Liver (tissue), 9 donors: ENCODE results near the gene C2CD4C. TPM values are rescaled to one million over a fixed set of nuclear protein-coding genes. Genes with fewer than 3 reads are reported as not detected.

Experiments
- DNase-seq: peaks from one replicate; pipeline ENCODE4 v3.0.0-alpha.2; 2017; ENCODE audit warnings: low spot score
- H3K27ac ChIP-seq, 2 donors: one replicate each; pipeline ENCODE4 v1.7.0; 2013; ENCODE audit warnings: inconsistent platforms in 2 of 2, low read length in 2 of 2, control low read depth in 1 of 2, low read depth in 1 of 2, mild to moderate bottlenecking in 1 of 2
- H3K27me3 ChIP-seq, 4 donors: one replicate each; pipeline versions ENCODE4 v1.6.1 to v1.7.0; 2013; ENCODE audit warnings: low read length in 3 of 4, inconsistent platforms in 1 of 4, mild to moderate bottlenecking in 1 of 4, moderate library complexity in 1 of 4; ENCODE audit not compliant: control insufficient read depth in 4 of 4, insufficient read depth in 4 of 4
- H3K36me3 ChIP-seq, 4 donors: one replicate each; pipeline versions ENCODE4 v1.6.1 to v1.7.0; 2013; ENCODE audit warnings: low read length in 3 of 4, mild to moderate bottlenecking in 3 of 4, low read depth in 1 of 4, moderate library complexity in 1 of 4; ENCODE audit not compliant: control insufficient read depth in 4 of 4, insufficient read depth in 3 of 4
- H3K4me1 ChIP-seq, 4 donors: one replicate each; pipeline versions ENCODE4 v1.6.1 to v1.7.0; 2013; ENCODE audit warnings: low read length in 3 of 4, mild to moderate bottlenecking in 3 of 4, moderate library complexity in 1 of 4; ENCODE audit not compliant: control insufficient read depth in 4 of 4, insufficient read depth in 4 of 4
- H3K4me3 ChIP-seq, 3 donors: one replicate each; pipeline versions ENCODE4 v1.6.1 to v1.7.0; 2013; ENCODE audit warnings: low read length in 3 of 3, control low read depth in 1 of 3, low read depth in 1 of 3, mild to moderate bottlenecking in 1 of 3
- H3K9ac ChIP-seq, 2 donors: one replicate each; pipeline ENCODE4 v1.7.0; 2013; ENCODE audit warnings: low read length in 2 of 2, mild to moderate bottlenecking in 2 of 2, moderate library complexity in 2 of 2, control low read depth in 1 of 2, low read depth in 1 of 2
- H3K9me3 ChIP-seq, 4 donors: one replicate each; pipeline versions ENCODE4 v1.6.1 to v1.7.0; 2013; ENCODE audit warnings: low read length in 3 of 4; ENCODE audit not compliant: control insufficient read depth in 4 of 4
- FOXA1 ChIP-seq: IDR thresholded peaks from 2 replicates; pipeline ENCODE4 v1.6.1; 2016; ENCODE audit warnings: antibody characterized with exemption
- FOXA2 ChIP-seq: IDR thresholded peaks from 2 replicates; pipeline ENCODE4 v1.6.1; 2016; ENCODE audit warnings: antibody characterized with exemption
- HNF4A ChIP-seq, 2 donors: conservative IDR thresholded peaks; 2 replicates each; pipeline ENCODE4 v1.6.1; 2016; ENCODE audit warnings: antibody characterized with exemption in 2 of 2, mild to moderate bottlenecking in 2 of 2
- JUND ChIP-seq, 2 donors: IDR thresholded peaks; 2 replicates each; pipeline ENCODE4 v1.6.1; 2016; ENCODE audit warnings: antibody characterized with exemption in 2 of 2
- NR2F2 ChIP-seq: IDR thresholded peaks from 2 replicates; pipeline ENCODE4 v1.6.1; 2016; ENCODE audit warnings: antibody characterized with exemption
- SP1 ChIP-seq: IDR thresholded peaks from 2 replicates; pipeline ENCODE4 v1.6.1; 2018; ENCODE audit warnings: antibody characterized with exemption, mild to moderate bottlenecking
- TAF1 ChIP-seq: conservative IDR thresholded peaks from 2 replicates; pipeline ENCODE4 v1.6.1; 2016; ENCODE audit warnings: antibody characterized with exemption, mild to moderate bottlenecking
- WGBS: extraction: QIAGEN DNeasy Blood & Tissue Kit; methylation state at CpG from one replicate; pipeline ENCODE4 v1.1.7; 2013; 5-methylcytosine and 5-hydroxymethylcytosine counted together
- polyA plus RNA-seq, 2 donors: library from polyadenylated mRNA; stranded (reverse) in 1 of 2; unstranded in 1 of 2; fragments of 200-250 nt in 1 of 2; fragments of >200 nt in 1 of 2; fragmentation: Nextera tagmentation in 1 of 2; extraction: Ambion mirVana in 1 of 2; gene quantifications; one replicate each; pipeline versions ENCODE4 v1.2.1 to v1.2.3, GENCODE V29; 2013 to 2015
- total RNA-seq, 2 donors: library from RNA; depleted of rRNA; stranded (reverse); fragments of >200 nt; gene quantifications; one replicate each; pipeline ENCODE4 v1.2.3, GENCODE V29; 2014
- TF ChIP-seq, protein P1 (sequence below): IDR thresholded peaks from 2 replicates; pipeline ENCODE4 v1.6.1; 2016; ENCODE audit warnings: antibody characterized with exemption, mild to moderate bottlenecking
- TF ChIP-seq, protein P2 (sequence below): IDR thresholded peaks from 2 replicates; pipeline ENCODE4 v1.6.1; 2016; ENCODE audit warnings: antibody characterized with exemption
- TF ChIP-seq, protein P3 (sequence below): IDR thresholded peaks from 2 replicates; pipeline ENCODE4 v1.6.1; 2016; ENCODE audit warnings: antibody characterized with exemption
- TF ChIP-seq, protein P4 (sequence below): IDR thresholded peaks from 2 replicates; pipeline ENCODE4 v1.6.1; 2016; ENCODE audit warnings: antibody characterized with exemption
- donor health status: healthy.
- donor health status: healthy.
- donor health status: healthy.
- donor health status: healthy.
- donor health status: healthy.

Gene C2CD4C
- total and polyA plus RNA-seq, 4 donors = 0.08 to 0.42 (median 0.19) TPM

DNA sequence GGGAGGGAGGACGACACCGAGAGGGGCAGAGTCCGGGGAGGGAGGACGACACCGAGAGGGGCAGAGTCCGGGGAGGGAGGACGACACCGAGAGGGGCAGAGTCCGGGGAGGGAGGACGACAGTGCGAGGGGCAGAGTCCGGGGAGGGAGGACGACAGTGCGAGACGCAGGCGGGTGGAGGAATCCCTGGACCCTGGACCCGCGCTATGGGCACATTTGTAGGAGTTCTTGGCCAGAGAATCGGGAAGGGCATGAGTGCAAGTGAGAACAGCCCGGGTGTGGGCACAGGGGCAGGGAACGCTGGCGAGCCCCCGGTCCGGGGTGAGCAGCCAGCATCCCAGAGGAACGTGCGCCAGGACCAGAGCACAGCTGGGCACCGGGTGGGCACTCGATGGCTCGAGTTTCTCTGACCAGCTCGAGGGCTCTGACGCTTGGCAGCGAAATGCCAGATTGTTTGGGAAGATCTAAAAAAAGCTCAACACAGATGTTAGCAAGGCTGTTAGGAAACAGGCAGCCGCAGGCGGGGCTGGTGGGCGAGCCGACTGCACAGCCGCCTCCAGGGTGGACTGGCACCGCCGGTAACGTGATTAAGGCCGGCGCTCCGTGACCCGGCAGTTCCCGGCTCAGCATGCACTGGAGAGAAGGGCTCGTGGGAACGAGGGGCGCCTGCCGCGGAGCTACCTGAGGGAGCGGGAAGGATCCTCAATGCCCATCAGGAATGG lies 17.9 kb upstream of the C2CD4C start:
- Histone ChIP-seq H3K36me3 (peaks cover 1 to 27% (median 9%) of the 10 kb centered on the region in 4 donors), H3K4me3 (no peak overlapping the region)
- WGBS = 91% methylated on average over 47 of the region's 51 CpGs

DNA sequence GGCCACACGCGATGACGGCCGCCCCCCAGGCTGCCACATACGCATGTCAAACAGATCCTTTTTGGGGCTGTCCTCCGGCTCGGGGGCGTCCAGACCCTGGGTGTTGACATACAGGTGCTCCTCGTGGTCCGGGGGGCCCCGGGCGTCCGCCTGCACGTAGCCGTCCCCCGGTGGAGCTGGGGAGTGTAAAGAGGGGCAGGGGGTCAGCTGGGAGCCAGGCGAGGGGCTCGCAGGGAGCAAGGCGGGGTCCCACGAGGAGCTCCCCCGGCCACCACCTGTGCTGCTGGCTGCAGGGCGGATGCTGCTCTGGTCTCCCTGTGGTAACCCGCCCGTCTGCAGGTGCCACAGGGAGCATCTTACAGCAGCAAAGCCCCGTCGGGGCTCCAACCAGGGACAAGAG lies 16.1 kb upstream of the C2CD4C start:
- 95% methylated on average over 26 of the region's 26 CpGs for WGBS
- no peak overlapping the region for H3K27ac ChIP-seq
- no peak for TF ChIP-seq FOXA1
- no peaks in the 10 kb centered on the region for H3K9me3 ChIP-seq
- H3K27me3 ChIP-seq = no peaks in the 10 kb centered on the region
- H3K36me3 ChIP-seq = peaks cover 4 to 24% (median 10%) of the 10 kb centered on the region in 4 donors
- H3K4me1 ChIP-seq = no peaks in the 10 kb centered on the region
- no peak for DNase-seq
- no peak overlapping the region for H3K4me3 ChIP-seq
- H3K9ac ChIP-seq = no peak overlapping the region

More for the DNA sequence above, 17.9 kb upstream of the C2CD4C start:
- H3K27me3 ChIP-seq = no peaks in the 10 kb centered on the region
- H3K4me1 ChIP-seq = no peaks in the 10 kb centered on the region
- H3K27ac ChIP-seq = no peak overlapping the region
- H3K9ac ChIP-seq = no peak overlapping the region
- no peak for DNase-seq
- no peaks in the 10 kb centered on the region for H3K9me3 ChIP-seq
- TF ChIP-seq TAF1 = no peak
- TF ChIP-seq, protein P1, sequence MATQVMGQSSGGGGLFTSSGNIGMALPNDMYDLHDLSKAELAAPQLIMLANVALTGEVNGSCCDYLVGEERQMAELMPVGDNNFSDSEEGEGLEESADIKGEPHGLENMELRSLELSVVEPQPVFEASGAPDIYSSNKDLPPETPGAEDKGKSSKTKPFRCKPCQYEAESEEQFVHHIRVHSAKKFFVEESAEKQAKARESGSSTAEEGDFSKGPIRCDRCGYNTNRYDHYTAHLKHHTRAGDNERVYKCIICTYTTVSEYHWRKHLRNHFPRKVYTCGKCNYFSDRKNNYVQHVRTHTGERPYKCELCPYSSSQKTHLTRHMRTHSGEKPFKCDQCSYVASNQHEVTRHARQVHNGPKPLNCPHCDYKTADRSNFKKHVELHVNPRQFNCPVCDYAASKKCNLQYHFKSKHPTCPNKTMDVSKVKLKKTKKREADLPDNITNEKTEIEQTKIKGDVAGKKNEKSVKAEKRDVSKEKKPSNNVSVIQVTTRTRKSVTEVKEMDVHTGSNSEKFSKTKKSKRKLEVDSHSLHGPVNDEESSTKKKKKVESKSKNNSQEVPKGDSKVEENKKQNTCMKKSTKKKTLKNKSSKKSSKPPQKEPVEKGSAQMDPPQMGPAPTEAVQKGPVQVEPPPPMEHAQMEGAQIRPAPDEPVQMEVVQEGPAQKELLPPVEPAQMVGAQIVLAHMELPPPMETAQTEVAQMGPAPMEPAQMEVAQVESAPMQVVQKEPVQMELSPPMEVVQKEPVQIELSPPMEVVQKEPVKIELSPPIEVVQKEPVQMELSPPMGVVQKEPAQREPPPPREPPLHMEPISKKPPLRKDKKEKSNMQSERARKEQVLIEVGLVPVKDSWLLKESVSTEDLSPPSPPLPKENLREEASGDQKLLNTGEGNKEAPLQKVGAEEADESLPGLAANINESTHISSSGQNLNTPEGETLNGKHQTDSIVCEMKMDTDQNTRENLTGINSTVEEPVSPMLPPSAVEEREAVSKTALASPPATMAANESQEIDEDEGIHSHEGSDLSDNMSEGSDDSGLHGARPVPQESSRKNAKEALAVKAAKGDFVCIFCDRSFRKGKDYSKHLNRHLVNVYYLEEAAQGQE = no peak
- no peak for TF ChIP-seq JUND (IDR thresholded peaks at IDR 0.05)
- TF ChIP-seq, protein P2, sequence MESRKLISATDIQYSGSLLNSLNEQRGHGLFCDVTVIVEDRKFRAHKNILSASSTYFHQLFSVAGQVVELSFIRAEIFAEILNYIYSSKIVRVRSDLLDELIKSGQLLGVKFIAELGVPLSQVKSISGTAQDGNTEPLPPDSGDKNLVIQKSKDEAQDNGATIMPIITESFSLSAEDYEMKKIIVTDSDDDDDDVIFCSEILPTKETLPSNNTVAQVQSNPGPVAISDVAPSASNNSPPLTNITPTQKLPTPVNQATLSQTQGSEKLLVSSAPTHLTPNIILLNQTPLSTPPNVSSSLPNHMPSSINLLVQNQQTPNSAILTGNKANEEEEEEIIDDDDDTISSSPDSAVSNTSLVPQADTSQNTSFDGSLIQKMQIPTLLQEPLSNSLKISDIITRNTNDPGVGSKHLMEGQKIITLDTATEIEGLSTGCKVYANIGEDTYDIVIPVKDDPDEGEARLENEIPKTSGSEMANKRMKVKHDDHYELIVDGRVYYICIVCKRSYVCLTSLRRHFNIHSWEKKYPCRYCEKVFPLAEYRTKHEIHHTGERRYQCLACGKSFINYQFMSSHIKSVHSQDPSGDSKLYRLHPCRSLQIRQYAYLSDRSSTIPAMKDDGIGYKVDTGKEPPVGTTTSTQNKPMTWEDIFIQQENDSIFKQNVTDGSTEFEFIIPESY = no peak
- no peak for TF ChIP-seq FOXA1

DNA sequence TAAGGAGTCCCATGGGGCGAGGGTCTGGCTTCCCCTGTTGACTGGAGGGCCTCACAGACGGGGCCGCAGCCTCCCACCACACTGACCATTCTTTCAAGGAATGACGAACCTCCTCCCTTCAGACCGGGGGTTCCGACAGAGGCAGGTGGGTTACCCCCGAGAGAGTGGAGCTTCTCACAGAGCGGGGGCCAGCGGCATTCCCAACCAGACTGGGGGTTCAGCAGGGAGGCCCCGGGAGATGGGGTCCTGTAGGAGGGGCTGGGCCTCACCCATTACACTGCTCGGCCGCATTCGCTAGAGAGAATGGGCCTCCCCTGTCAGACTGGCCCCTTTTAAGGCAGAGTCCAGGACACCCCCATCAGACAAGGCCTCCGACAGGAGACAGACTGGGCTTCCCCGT lies 15.6 kb upstream of the C2CD4C start:
- peaks cover 4 to 23% (median 8%) of the 10 kb centered on the region in 4 donors for H3K36me3 ChIP-seq
- H3K4me1 ChIP-seq = no peaks in the 10 kb centered on the region
- 95% methylated on average over 15 of the region's 15 CpGs for WGBS
- H3K4me3 ChIP-seq = no peak overlapping the region
- TF ChIP-seq NR2F2 = no peak
- TF ChIP-seq, protein P3, sequence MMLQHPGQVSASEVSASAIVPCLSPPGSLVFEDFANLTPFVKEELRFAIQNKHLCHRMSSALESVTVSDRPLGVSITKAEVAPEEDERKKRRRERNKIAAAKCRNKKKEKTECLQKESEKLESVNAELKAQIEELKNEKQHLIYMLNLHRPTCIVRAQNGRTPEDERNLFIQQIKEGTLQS = no peak
- TF ChIP-seq HNF4A (conservative IDR thresholded peaks at IDR 0.05) = no peak
- TF ChIP-seq SP1 = no peak
- TF ChIP-seq FOXA2 = no peak
- TF ChIP-seq FOXA1 = no peak
- TF ChIP-seq, protein P4, sequence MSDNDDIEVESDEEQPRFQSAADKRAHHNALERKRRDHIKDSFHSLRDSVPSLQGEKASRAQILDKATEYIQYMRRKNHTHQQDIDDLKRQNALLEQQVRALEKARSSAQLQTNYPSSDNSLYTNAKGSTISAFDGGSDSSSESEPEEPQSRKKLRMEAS = no peak
- H3K27ac ChIP-seq = no peak overlapping the region
- H3K27me3 ChIP-seq = no peaks in the 10 kb centered on the region
- no peaks in the 10 kb centered on the region for H3K9me3 ChIP-seq
- no peak overlapping the region for H3K9ac ChIP-seq
- DNase-seq = no peak
